ENCODE results near the gene IRF7.

DNA sequence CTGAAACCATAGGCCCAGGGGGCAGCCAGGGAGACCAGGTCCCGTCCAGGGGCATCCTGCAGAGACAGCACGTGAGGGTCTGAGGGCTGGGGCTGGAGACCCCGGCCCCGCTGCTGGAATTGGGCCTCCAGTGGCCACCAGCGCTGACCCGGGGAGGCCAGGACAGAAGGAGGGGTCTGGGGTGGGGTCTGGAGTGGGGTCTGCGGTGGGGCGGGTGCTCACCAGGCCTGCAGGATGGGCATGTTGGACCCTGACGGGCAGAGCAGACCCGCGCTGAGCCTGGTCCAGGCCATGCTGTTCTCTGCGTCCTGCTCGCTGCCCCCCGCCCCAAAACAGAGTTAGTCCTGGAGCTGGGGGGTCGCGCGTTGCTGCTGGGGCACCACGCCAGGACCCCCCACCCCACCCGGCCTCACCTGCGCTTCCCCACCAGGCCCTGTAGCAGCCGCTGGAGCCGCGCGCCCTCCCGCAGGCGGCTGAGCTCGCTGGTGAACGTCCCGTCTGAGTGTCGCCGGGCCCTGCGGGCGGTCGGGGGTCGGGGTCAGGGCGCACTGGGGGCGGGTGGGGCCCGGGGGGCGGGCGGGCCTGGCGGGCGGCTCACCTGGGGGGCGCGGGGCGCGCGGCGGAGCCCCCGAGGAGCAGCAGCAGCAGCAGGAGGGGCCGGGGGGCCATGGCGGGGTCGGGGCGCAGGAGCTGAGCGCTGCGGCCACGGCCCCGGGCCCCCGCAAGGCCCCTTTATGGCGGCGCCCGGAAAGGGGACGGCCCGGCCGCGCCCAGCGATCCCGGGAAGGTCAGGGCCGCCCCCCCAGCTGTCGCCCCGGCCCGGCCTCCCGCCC lies 10.9 kb upstream of the IRF7 start, which contains the start of gene SCT:
- TF ChIP-seq, protein P1, sequence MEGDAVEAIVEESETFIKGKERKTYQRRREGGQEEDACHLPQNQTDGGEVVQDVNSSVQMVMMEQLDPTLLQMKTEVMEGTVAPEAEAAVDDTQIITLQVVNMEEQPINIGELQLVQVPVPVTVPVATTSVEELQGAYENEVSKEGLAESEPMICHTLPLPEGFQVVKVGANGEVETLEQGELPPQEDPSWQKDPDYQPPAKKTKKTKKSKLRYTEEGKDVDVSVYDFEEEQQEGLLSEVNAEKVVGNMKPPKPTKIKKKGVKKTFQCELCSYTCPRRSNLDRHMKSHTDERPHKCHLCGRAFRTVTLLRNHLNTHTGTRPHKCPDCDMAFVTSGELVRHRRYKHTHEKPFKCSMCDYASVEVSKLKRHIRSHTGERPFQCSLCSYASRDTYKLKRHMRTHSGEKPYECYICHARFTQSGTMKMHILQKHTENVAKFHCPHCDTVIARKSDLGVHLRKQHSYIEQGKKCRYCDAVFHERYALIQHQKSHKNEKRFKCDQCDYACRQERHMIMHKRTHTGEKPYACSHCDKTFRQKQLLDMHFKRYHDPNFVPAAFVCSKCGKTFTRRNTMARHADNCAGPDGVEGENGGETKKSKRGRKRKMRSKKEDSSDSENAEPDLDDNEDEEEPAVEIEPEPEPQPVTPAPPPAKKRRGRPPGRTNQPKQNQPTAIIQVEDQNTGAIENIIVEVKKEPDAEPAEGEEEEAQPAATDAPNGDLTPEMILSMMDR (IDR thresholded peaks at IDR 0.05; ENCODE audit: borderline replicate concordance, extremely low read depth, low read length, poor library complexity, severe bottlenecking): no peak
- no peak for TF ChIP-seq EZH2 (IDR thresholded peaks at IDR 0.05; ENCODE audit: borderline replicate concordance, low read depth, low read length, severe bottlenecking)
